ENCODE measurements around the gene CCR9. TPM values are rescaled to one million over a fixed set of nuclear protein-coding genes. Genes with fewer than 3 reads are reported as not detected.

The CCR9 gene
- total RNA-seq, 1 donor from 2014 or later = not detected

- no peak overlapping the region for H3K9ac ChIP-seq
- no peak for DNase-seq (ENCODE audit: low spot score)
- H3K4me2 ChIP-seq = no peak overlapping the region
- no peak overlapping the region for H2AFZ ChIP-seq (replicated peaks)
- H3K4me3 ChIP-seq = no peak overlapping the region
- H3K36me3 ChIP-seq = no peaks in the 10 kb centered on the region
- Mint-ChIP-seq H3K4me3 (no peak overlapping the region), H3K27ac (no peak overlapping the region), H3K4me1 (no peaks in the 10 kb centered on the region), H3K36me3 (no peaks in the 10 kb centered on the region), H3K9me3 (peaks cover 11% of the 10 kb centered on the region), H3K27me3 (ENCODE audit: insufficient read depth, low read depth) (peaks cover 6% of the 10 kb centered on the region)
- no peak overlapping the region for H3K27ac ChIP-seq
- H3K79me2 ChIP-seq (ENCODE audit: low read depth) = no peaks in the 10 kb centered on the region
- H3K4me1 ChIP-seq = no peaks in the 10 kb centered on the region
- H4K20me1 ChIP-seq (ENCODE audit: low read depth) = no peaks in the 10 kb centered on the region
- H3K9me3 ChIP-seq (ENCODE audit: low read depth) = peaks cover 3% of the 10 kb centered on the region
- TF ChIP-seq EZH2 (IDR thresholded peaks at IDR 0.05) (no peak), CTCF (IDR thresholded peaks at IDR 0.05) (no peak), EZH2phosphoT487 (IDR thresholded peaks at IDR 0.05) (no peak)
- no peaks in the 10 kb centered on the region for H3F3A ChIP-seq (ENCODE audit: low read depth)
- peaks cover 14% of the 10 kb centered on the region for H3K27me3 ChIP-seq
These were observed 27.4 kb upstream of the CCR9 start for GRCh38 chr3:45858809-45859543.

GRCh38 chr3:45860481-45860880, 25.9 kb upstream of the CCR9 start:
- Histone ChIP-seq H3K4me3 (no peak overlapping the region), H3K27me3 (peaks cover 17% of the 10 kb centered on the region), H3K9me3 (ENCODE audit: low read depth) (peaks cover 3% of the 10 kb centered on the region), H3K4me2 (no peak overlapping the region), H3F3A (ENCODE audit: low read depth) (no peaks in the 10 kb centered on the region), H3K9ac (no peak overlapping the region), H4K20me1 (ENCODE audit: low read depth) (no peaks in the 10 kb centered on the region), H3K4me1 (no peaks in the 10 kb centered on the region), H2AFZ (replicated peaks) (no peak overlapping the region), H3K36me3 (no peaks in the 10 kb centered on the region), H3K79me2 (ENCODE audit: low read depth) (no peaks in the 10 kb centered on the region), H3K27ac (no peak overlapping the region)
- Mint-ChIP-seq H3K27ac (no peak overlapping the region), H3K9me3 (peaks cover 11% of the 10 kb centered on the region), H3K4me1 (no peaks in the 10 kb centered on the region), H3K27me3 (ENCODE audit: insufficient read depth, low read depth) (peaks cover 6% of the 10 kb centered on the region), H3K36me3 (no peaks in the 10 kb centered on the region), H3K4me3 (no peak overlapping the region)
- DNase-seq (ENCODE audit: low spot score) = no peak
- no peak for TF ChIP-seq EZH2phosphoT487 (IDR thresholded peaks at IDR 0.05)

- peaks cover 24% of the 10 kb centered on the region for H3K27me3 ChIP-seq
- H3K36me3 Mint-ChIP-seq = no peaks in the 10 kb centered on the region
- no peak for TF ChIP-seq CTCF (IDR thresholded peaks at IDR 0.05)
- TF ChIP-seq EZH2 (IDR thresholded peaks at IDR 0.05) = no peak
- no peak for TF ChIP-seq EZH2phosphoT487 (IDR thresholded peaks at IDR 0.05)
- no peak overlapping the region for H2AFZ ChIP-seq (replicated peaks)
- no peak overlapping the region for H3K27ac ChIP-seq
- H3K27ac Mint-ChIP-seq = no peak overlapping the region
- H3K4me1 Mint-ChIP-seq = no peaks in the 10 kb centered on the region
- H3K27me3 Mint-ChIP-seq (ENCODE audit: insufficient read depth, low read depth) = peaks cover 6% of the 10 kb centered on the region
- no peaks in the 10 kb centered on the region for H3K4me1 ChIP-seq
- H3F3A ChIP-seq (ENCODE audit: low read depth) = no peaks in the 10 kb centered on the region
- H3K4me3 ChIP-seq = no peak overlapping the region
- H3K9me3 Mint-ChIP-seq = peaks cover 11% of the 10 kb centered on the region
- no peak overlapping the region for H3K4me2 ChIP-seq
- H3K79me2 ChIP-seq (ENCODE audit: low read depth) = no peaks in the 10 kb centered on the region
- no peak overlapping the region for H3K9ac ChIP-seq
- H4K20me1 ChIP-seq (ENCODE audit: low read depth) = no peaks in the 10 kb centered on the region
- H3K4me3 Mint-ChIP-seq = no peak overlapping the region
- H3K9me3 ChIP-seq (ENCODE audit: low read depth) = peaks cover 1% of the 10 kb centered on the region
- DNase-seq (ENCODE audit: low spot score) = no peak
- H3K36me3 ChIP-seq = no peaks in the 10 kb centered on the region
These were observed 25.2 kb upstream of the CCR9 start for GRCh38 chr3:45861043-45861719.
